Activated naive CD8-positive, alpha-beta T cell treated with anti-CD3 and anti-CD28 coated beads for 36 hours (primary cell): ENCODE measurements around the gene RFX7. TPM values are rescaled to one million over a fixed set of nuclear protein-coding genes. Genes with fewer than 3 reads are reported as not detected.

Source experiments
- DNase-seq: peaks from one replicate; pipeline ENCODE4 v3.0.0; 2021
- H3K27ac Mint-ChIP-seq: one replicate; pipeline ENCODE4 v1.8.0; 2022; ENCODE audit warnings: mild to moderate bottlenecking, moderate library complexity, mixed read lengths
- H3K27me3 Mint-ChIP-seq: one replicate; pipeline ENCODE4 v1.8.0; 2022; ENCODE audit warnings: mild to moderate bottlenecking, mixed read lengths
- H3K36me3 Mint-ChIP-seq: one replicate; pipeline ENCODE4 v1.8.0; 2021; ENCODE audit warnings: mild to moderate bottlenecking, mixed read lengths
- H3K4me1 Mint-ChIP-seq: one replicate; pipeline ENCODE4 v1.8.0; 2021; ENCODE audit warnings: mixed read lengths
- H3K4me3 Mint-ChIP-seq: one replicate; pipeline ENCODE4 v1.8.0; 2022; ENCODE audit warnings: mild to moderate bottlenecking, moderate library complexity, mixed read lengths
- H3K9me3 Mint-ChIP-seq: one replicate; pipeline ENCODE4 v1.8.0; 2022; ENCODE audit warnings: mixed read lengths
- total RNA-seq, 2 experiments: library from RNA; stranded (reverse); gene quantifications; one replicate each; pipeline ENCODE4 v1.2.3, GENCODE V29; 2021

Gene RFX7
- total RNA-seq, 2 experiments from 2014 or later, result 28.6 to 30.5 TPM

DNA sequence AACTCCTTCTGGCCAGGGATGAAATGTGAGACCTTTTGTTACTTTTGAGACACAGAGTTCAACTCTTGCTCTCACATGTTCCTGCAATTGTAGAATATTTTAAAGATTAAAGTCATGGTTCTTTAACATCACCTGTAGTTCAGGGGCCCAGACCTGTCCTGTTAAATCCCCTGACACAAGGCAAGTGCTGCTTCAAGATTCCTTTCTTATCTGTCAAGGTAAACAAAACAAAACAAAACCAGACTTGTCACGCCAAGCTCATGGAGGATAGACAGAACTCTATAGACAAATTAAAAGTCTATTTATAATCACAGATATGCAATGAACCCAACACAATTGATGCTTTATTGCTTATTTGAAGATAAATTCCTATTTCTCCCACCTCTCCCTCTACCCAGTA lies 201.6 kb downstream of the RFX7 start:
- peaks cover 3% of the 10 kb centered on the region for H3K27me3 Mint-ChIP-seq
- H3K36me3 Mint-ChIP-seq, result peaks cover 35% of the 10 kb centered on the region
- no peak overlapping the region for H3K4me3 Mint-ChIP-seq
- H3K9me3 Mint-ChIP-seq, result peaks cover 32% of the 10 kb centered on the region
- peak overlapping the region; percentile 95 for H3K27ac Mint-ChIP-seq
- no peak for DNase-seq
- peaks cover 41% of the 10 kb centered on the region for H3K4me1 Mint-ChIP-seq

GRCh38 chr15:56040081-56041035 lies 203.3 kb downstream of the RFX7 start:
- DNase-seq, result no peak
- Mint-ChIP-seq H3K27me3 (peaks cover 3% of the 10 kb centered on the region), H3K9me3 (peaks cover 29% of the 10 kb centered on the region), H3K27ac (peak overlapping the region; percentile 58), H3K36me3 (peaks cover 38% of the 10 kb centered on the region), H3K4me3 (no peak overlapping the region), H3K4me1 (peaks cover 45% of the 10 kb centered on the region)

DNA sequence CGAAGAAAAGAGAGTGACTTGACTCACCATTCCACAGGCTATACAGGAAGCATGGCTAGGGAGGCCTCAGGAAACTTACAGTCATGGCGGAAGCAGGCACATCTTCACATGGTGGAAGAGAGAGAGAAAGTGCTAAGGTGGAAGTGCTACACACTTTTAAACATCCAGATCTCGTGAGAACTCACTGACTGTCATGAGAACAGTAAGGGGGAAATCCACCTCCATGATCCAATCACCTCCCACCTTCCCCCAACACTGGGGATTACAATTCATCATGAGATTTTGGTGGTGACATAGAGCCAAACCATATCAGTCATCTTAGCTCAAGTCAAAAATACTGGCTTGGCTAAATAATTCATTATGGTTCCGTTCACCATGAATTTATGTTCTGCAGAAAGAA lies 205.0 kb downstream of the RFX7 start:
- Mint-ChIP-seq H3K4me1 (peaks cover 49% of the 10 kb centered on the region), H3K27me3 (peaks cover 3% of the 10 kb centered on the region), H3K36me3 (peaks cover 31% of the 10 kb centered on the region), H3K27ac (peak overlapping the region; percentile 85), H3K4me3 (no peak overlapping the region), H3K9me3 (peaks cover 22% of the 10 kb centered on the region)
- no peak for DNase-seq

- no peak overlapping the region for H3K4me3 Mint-ChIP-seq
- peaks cover 30% of the 10 kb centered on the region for H3K36me3 Mint-ChIP-seq
- DNase-seq, result no peak
- H3K4me1 Mint-ChIP-seq, result peaks cover 44% of the 10 kb centered on the region
- H3K9me3 Mint-ChIP-seq, result peaks cover 18% of the 10 kb centered on the region
- no peaks in the 10 kb centered on the region for H3K27me3 Mint-ChIP-seq
- H3K27ac Mint-ChIP-seq, result peak overlapping the region; percentile 78
Observed at GRCh38 chr15:56038015-56038414, 205.7 kb downstream of the RFX7 start.

Other genes starting within 250 kb of the RFX7 start
- 1 to 10 TPM; 1.6 TPM for gene TEX9, start 121.5 kb upstream of the RFX7 start, total RNA-seq
- gene MNS1, start 221.3 kb upstream of the RFX7 start, total RNA-seq, result 1 to 10 TPM in 1 of 2 experiments, under 1 TPM in 1; 0.70 to 1.4 TPM